Stimulated activated CD4-positive, alpha-beta T cell treated with anti-CD3 and anti-CD28 coated beads, Interleukin-1b, Interleukin-23, amount 100 ng/mL, for 24 hours (primary cell): Measurements from ENCODE around the gene ALG3.
"Not testable (repeated sequence)": the region's sequence is repeated elsewhere in the genome, so short reads cannot be mapped to it uniquely, and the experiment has no call there.

Source experiments
- DNase-seq, 4 experiments: peaks; one replicate each; pipeline ENCODE4 v3.0.0-alpha.2; 2020; ENCODE audit warnings: low read depth in 4 of 4, low spot score in 1 of 4

ALG3 gene

DNA sequence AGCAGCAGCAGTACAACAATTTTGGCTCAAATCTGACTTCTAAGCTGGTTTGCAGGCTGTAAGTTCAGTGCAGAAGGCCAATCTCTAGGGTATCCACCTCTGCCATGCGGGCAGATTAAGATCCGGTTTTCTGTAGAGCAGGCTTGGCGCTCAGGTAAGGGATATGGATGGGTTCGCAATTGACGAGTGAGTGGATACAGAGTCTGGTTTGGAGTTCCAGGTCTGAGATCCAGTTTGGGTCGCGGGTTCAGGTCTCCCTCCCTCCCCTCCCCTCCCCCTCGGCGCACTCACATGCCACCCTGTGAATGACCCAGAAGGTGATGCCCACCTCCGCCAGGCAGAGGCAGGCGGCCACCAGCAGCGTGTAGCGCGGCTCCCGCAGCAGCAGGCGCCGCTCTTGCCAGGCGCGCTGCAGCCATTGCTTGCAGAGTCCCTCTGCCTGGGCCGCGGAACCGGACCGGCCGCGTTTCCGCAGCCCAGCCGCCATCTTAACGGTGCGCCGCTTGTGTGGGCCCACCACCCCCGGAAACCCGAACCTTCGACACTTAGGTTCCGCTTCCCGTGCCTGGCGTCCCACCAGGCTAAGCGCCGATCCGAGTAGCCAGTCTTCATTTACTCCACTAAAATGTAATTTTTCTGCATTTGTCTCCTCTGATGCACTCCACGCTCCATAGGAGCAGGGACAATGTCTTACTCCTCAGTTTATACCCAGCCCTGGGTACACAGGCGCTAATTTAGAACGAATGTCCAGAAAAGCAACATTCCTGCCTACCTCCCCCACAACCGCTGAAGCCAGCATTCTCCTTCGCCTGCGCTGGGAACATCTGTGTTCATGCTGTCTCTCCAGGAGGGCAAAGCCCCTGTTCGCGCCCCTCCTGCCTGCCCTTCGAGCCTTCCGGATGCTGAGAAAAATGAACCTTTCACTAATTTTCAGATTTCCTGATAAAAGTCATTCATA lies at the start of gene ALG3:
Gene ALG3, minus strand, starts transcription at position 509 of the 958 bp plus-strand sequence. Its CDS starts 22 bp downstream, at position 487.
- peak; percentile 73 to 83 (median 82) for DNase-seq

DNA sequence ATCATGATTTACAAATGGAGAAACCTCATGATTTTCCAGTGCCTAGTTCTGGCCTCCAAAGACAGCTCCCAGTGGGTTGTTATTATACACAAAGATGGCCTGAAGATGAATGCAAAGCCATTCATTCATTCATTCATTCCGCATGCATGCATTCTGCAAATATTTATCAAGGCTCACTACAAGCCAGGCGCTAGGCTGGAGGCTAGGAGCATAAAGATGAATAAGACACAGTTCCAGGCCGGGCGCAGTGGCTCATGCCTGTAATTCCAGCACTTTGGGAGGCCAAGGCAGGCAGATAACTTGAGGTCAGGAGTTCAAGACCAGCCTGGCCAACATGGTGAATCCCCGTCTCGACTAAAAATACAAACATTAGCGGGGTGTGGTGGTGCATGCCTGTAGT lies 47.9 kb upstream of the ALG3 start:
- DNase-seq, result no peak

DNA sequence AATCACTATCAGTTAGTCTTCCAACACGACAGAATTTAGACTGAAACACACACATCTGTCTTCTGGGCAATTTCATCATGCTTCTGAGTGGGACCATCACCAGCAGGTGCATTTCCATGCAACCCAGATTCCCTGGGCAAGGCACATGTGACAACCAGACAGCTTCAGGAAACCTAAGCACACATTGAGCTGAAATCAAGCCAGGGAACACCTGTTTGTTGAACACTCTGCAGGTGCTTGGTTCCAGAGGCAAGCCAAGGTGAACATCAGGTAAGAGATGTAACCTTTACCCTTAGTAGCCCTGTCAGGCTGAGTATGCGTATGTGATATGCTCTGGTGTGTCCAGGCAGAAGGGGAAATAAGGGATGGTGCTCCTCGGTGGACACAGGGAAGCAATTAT lies 47.0 kb upstream of the ALG3 start:
- no peak for DNase-seq

DNA sequence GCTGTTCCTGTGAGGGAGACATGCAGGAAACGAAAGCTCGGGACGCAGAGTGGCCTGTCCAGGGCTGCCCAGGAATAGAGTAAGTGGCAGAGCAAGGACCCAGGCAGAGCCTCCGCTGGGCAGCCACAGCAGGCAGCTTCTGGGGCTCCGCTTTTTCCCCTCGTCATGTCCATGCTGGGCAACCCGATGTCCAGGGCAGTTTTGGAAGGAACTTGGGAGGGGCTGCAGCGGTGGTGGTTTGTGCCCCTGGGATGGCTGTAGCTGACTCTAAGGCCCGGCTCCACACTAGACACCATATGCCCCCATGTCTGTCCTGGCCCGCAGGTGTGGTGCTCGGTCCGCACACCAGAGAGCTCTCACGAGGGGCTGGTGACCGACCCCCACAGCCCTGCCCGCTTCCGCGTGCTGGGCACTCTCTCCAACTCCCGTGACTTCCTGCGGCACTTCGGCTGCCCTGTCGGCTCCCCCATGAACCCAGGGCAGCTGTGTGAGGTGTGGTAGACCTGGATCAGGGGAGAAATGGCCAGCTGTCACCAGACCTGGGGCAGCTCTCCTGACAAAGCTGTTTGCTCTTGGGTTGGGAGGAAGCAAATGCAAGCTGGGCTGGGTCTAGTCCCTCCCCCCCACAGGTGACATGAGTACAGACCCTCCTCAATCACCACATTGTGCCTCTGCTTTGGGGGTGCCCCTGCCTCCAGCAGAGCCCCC lies 43.1 kb upstream of the ALG3 start:
- no peak for DNase-seq

- DNase-seq, result no peak
Observed at GRCh38 chr3:184291044-184291737, 42.4 kb upstream of the ALG3 start.

- DNase-seq, result no peak
Observed at GRCh38 chr3:184290331-184290730, 41.6 kb upstream of the ALG3 start.

DNA sequence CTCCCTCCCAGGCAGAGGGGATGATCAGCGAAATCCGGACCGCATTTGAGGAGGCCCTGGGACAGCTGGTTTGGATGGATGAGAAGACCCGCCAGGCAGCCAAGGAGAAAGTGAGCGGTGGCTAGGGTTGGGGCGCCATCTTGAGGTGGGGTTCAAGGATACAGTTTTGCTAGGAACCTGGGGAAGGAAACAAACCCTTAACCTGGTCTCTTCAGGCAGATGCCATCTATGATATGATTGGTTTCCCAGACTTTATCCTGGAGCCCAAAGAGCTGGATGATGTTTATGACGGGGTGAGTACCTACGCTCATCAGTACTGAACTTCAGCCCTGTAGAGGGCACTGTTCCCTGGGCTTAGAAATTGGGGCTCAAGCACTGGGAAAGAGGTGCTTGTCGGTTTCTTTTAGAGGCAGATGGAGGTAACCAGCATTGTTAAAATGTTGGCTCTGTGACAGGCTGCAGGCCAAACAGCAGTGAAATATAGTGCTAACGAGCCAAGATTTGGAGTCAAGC lies 40.7 kb upstream of the ALG3 start:
- peak; percentile 26 to 67 (median 56) for DNase-seq

DNA sequence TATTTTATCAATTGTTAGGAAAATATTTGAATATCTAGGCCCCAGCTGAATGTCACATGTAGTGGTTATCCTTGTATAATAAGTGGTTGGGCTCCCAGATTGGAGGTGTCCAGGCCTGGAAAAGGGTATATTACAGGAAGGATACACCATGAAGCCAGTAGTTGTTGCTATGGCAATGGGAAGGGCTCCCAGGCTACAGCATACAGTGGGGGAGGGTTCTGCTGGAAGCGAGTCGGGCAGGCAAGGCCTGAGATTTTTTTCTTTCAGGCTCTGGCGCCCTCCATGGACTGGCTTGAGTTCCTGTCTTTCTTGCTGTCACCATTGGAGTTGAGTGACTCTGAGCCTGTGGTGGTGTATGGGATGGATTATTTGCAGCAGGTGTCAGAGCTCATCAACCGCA lies 35.9 kb upstream of the ALG3 start:
- no peak for DNase-seq

- DNase-seq, result no peak
Observed at GRCh38 chr3:184283681-184284080, 34.9 kb upstream of the ALG3 start.

DNA sequence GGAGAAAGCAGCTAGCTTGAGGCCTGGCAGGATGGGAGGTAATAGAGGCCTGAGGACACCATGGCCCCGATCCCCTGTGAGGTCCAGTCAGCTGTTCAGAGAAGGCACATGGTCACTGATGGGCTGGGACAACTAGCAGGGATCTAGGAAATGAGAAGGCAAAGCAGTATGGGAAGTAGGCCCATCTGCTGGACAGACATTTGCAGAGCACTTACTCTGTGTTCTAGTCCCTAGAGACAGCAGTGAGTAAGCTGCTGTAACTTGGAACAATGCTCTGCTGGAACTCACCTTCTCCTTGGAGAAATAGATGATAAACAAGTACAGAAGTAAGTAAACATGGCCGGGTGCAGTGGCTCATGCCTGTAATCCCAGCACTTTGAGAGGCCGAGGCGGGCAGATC lies 34.2 kb upstream of the ALG3 start:
- DNase-seq, result no peak

GRCh38 chr3:184277366-184277765 lies 28.6 kb upstream of the ALG3 start:
- DNase-seq, result no peak

DNA sequence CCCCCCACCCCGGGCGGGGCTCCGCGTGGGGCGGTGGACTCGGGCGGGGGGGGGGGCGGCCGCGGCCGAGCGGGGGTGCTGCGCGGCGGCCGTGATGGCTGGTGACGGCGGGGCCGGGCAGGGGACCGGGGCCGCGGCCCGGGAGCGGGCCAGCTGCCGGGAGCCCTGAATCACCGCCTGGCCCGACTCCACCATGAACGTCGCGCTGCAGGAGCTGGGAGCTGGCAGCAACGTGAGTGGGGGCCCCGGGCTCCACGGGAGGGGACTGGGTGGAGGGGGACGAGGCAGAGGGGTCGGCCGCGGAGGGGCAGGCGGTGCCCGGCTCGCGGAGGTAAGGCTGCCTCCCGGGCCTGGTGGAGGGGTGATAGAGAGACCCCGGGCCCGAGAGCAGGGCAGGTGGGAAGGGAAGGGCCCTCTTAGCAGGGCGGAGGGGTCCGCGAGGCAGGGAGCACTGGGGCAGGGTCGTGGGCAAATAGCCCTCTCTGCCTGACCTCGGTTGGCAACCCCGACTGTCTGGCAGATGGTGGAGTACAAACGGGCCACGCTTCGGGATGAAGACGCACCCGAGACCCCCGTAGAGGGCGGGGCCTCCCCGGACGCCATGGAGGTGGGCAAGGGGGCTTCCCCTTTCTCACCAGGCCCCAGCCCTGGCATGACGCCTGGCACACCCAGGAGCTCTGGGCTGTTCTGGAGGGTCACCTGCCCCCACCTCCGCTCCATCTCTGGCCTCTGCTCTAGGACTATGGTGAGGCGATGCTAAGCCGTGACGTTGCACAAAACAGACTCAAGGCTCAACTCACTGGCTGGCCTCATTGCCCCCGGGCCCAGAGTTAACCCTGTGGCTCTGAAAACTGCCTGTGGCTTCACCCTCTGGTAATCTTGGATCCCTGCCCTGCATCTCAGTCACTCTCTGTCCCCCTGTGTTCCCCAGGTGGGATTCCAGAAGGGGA lies 27.5 kb upstream of the ALG3 start, which contains the start of gene ECE2:
Gene ECE2, plus strand, starts transcription at position 62 of the 950 bp plus-strand sequence. Its CDS starts 132 bp downstream, at position 194.
- no peak for DNase-seq

GRCh38 chr3:184275381-184275701 lies 26.6 kb upstream of the ALG3 start:
- no peak for DNase-seq

DNA sequence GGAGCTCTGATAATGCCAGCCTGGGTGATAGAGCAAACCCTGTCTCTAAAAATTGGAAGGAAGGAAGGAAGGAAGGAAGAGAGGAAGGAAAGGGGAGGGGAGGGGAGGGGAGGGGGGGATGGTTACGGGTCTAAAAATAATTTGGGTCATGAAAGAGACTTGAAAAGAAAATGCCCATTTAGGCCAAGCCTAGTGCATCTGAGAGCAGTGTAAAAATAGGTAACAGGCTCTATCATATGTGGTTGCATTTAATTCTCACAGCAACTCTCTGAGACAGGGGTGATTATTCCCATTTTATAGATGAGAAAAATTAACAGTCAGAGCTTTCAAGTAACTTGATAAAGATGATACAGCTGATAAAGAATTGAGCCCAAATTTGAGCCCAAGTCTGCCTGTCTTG lies 23.5 kb upstream of the ALG3 start:
- DNase-seq, result no peak

DNA sequence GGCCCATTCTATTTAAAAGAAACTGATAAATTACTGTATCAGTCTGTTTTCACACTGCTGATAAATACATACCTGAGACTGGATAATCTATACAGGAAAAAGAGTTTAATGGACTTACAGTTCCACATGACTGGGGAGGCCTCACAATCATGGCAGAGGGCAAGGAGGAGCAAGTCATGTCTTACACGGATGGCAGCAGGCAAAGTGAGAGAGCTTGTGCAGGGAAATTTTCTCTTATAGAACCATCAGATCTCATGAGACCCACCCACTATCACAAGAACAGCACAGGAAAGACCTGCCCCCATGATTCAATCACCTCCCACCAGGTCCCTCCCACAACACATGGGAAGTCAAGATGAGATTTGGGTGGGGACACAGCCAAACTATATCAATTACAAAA lies 18.5 kb upstream of the ALG3 start:
- DNase-seq, result not testable (repeated sequence)

DNA sequence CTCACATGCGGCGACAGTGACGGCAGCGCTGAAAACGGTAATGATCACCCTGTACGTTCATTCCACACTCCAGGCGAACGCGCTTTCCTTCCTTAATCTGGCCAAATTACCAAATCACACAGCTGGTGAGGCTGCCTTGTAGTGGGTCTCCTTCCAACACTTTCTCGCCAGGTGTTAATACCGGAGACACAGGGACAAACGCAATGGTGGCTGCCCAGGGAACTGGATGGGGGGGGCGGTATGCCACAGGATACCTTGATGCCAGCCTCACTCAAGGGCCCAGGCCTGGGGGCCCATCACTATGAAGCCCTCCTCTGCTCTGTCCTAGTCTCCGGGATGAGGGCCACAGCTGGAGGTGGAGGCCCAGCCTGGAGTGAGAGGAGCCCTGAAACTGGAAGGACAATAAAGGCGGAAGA lies 14.0 kb upstream of the ALG3 start:
- DNase-seq, result no peak

GRCh38 chr3:184261854-184262763 lies 13.3 kb upstream of the ALG3 start:
- no peak for DNase-seq

DNA sequence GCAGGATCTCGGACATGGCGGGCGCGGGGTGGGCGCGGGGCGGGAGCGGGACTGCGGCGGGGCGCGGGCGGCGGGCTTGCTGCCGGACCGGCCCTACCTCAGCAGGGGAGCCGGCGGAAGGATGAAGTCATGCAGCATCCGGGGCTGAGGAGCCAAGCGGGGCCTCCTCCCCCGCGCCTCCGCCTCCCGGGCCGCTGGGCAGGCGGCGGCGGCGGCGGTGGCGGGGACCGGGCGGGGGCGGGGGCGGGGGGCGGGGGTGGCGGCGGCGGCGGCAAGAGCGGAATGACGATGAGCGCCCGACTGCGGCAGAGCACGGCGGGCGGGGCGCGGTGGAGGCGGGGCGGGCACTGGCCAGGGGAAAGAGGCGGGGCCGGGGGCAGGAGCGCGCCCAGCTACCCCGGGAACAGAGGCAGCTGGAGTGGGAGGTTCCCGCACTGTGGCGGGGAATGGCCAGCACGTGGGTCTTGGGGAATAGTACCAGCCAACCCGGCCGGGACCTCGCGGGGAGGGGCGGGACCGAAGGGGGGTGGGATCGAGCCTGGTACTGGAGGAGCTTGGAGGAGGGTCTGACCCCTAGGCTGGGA lies 12.6 kb upstream of the ALG3 start, which contains the start of gene CAMK2N2:
Gene CAMK2N2, minus strand, starts transcription at position 284 of the 584 bp plus-strand sequence. Its CDS starts 268 bp downstream, at position 16.
- peak in 1 of 4 experiments; percentile 62 for DNase-seq
